GM12874 (cell line): ENCODE data around the gene STH.

ENCODE experiments used
- TF ChIP-seq, protein P1 (sequence below): IDR thresholded peaks from 2 replicates; pipeline ENCODE4 v1.5.1; 2011; ENCODE audit warnings: low read depth, mild to moderate bottlenecking, control low read depth, low read length, moderate library complexity; ENCODE audit not compliant: insufficient read depth

The STH gene

GRCh38 chr17:46000757-46001156, 1.7 kb downstream of the STH start:
- TF ChIP-seq, protein P1, sequence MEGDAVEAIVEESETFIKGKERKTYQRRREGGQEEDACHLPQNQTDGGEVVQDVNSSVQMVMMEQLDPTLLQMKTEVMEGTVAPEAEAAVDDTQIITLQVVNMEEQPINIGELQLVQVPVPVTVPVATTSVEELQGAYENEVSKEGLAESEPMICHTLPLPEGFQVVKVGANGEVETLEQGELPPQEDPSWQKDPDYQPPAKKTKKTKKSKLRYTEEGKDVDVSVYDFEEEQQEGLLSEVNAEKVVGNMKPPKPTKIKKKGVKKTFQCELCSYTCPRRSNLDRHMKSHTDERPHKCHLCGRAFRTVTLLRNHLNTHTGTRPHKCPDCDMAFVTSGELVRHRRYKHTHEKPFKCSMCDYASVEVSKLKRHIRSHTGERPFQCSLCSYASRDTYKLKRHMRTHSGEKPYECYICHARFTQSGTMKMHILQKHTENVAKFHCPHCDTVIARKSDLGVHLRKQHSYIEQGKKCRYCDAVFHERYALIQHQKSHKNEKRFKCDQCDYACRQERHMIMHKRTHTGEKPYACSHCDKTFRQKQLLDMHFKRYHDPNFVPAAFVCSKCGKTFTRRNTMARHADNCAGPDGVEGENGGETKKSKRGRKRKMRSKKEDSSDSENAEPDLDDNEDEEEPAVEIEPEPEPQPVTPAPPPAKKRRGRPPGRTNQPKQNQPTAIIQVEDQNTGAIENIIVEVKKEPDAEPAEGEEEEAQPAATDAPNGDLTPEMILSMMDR = no peak

- TF ChIP-seq, protein P1 = no peak
Measured at GRCh38 chr17:46001390-46002310, 2.6 kb downstream of the STH start.

DNA sequence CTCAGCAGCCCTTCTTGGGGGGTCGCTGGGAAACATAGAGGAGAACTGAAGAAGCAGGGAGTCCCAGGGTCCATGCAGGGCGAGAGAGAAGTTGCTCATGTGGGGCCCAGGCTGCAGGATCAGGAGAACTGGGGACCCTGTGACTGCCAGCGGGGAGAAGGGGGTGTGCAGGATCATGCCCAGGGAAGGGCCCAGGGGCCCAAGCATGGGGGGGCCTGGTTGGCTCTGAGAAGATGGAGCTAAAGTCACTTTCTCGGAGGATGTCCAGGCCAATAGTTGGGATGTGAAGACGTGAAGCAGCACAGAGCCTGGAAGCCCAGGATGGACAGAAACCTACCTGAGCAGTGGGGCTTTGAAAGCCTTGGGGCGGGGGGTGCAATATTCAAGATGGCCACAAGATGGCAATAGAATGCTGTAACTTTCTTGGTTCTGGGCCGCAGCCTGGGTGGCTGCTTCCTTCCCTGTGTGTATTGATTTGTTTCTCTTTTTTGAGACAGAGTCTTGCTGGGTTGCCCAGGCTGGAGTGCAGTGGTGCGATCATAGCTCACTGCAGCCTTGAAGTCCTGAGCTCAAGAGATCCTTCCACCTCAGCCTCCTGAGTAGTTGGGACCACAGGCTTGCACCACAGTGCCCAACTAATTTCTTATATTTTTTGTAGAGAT, 3.4 kb downstream of the STH start:
- TF ChIP-seq, protein P1 = peak; percentile 82

- TF ChIP-seq, protein P1 = no peak
Measured at GRCh38 chr17:46002973-46003316, 3.9 kb downstream of the STH start.

GRCh38 chr17:46003907-46004748, 5.1 kb downstream of the STH start:
- TF ChIP-seq, protein P1 = no peak

GRCh38 chr17:46007461-46007965, 8.5 kb downstream of the STH start:
- TF ChIP-seq, protein P1 = no peak

DNA sequence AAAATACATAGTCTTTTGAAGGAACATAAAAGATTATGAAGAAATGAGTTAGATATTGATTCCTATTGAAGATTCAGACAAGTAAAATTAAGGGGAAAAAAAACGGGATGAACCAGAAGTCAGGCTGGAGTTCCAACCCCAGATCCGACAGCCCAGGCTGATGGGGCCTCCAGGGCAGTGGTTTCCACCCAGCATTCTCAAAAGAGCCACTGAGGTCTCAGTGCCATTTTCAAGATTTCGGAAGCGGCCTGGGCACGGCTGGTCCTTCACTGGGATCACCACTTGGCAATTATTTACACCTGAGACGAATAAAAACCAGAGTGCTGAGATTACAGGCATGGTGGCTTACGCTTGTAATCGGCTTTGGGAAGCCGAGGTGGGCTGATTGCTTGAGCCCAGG, 9.5 kb downstream of the STH start:
- TF ChIP-seq, protein P1 = no peak
